H1 (cell line): ENCODE data around the gene GNA12. TPM values are rescaled to one million over a fixed set of nuclear protein-coding genes. Genes with fewer than 3 reads are reported as not detected.

Experiments
- JUN ChIP-seq: IDR thresholded peaks from 2 replicates; pipeline ENCODE4 v1.6.1; 2011; ENCODE audit warnings: low read depth, mild to moderate bottlenecking, improper control_type of control experiment, low read length
- NANOG ChIP-seq: IDR thresholded peaks from 2 replicates; pipeline ENCODE4 v1.6.1; 2011; ENCODE audit warnings: low read length, low read depth, mild to moderate bottlenecking, inconsistent platforms; ENCODE audit not compliant: insufficient read depth, poor library complexity, severe bottlenecking
- RAD21 ChIP-seq, 2 experiments: IDR thresholded peaks in 1 of 2; conservative IDR thresholded peaks in 1 of 2; 2 replicates each; pipeline ENCODE4 v1.6.1; 2011; ENCODE audit warnings: low read depth in 2 of 2, low read length in 2 of 2, improper control_type of control experiment in 1 of 2, inconsistent platforms in 1 of 2, mild to moderate bottlenecking in 1 of 2, moderate library complexity in 1 of 2
- SIX5 ChIP-seq: IDR thresholded peaks from 2 replicates; pipeline ENCODE4 v1.6.1; 2011; ENCODE audit warnings: mild to moderate bottlenecking, low read depth, low read length
- polyA plus RNA-seq, 7 experiments: library from polyadenylated mRNA; depleted of rRNA in 3 of 7; stranded (reverse) in 5 of 7; unstranded in 2 of 7; fragments of >200 nt in 5 of 7; fragments of 200-250 nt in 2 of 7; gene quantifications; 1 replicate in 5 of 7; 2 replicates in 1 of 7; 4 replicates in 1 of 7; pipeline versions ENCODE4 v1.2.1 to v1.2.3, GENCODE V29; 2011 to 2013; ENCODE audit warnings: missing spikeins in 2 of 7, mixed read lengths in 2 of 7
- total RNA-seq: library from RNA; stranded (reverse); fragmentation: NEBNext Ultra II Directional; extraction: Animal tissue kit (Norgen Biotek cat#: 25700); gene quantifications from 2 replicates; pipeline ENCODE4 v1.2.1, GENCODE V29; 2021
- TF ChIP-seq, protein P1 (sequence below): fragments of 300-600 bp; sonication (generic); IDR thresholded peaks from 2 replicates; pipeline ENCODE4 v1.7.1; 2012; ENCODE audit warnings: low read length, moderate library complexity, mild to moderate bottlenecking, inconsistent platforms; ENCODE audit not compliant: insufficient replicate concordance

GNA12 gene
- total and polyA plus RNA-seq, 2 of the 8 experiments (the other 6 are each of a cell fraction or from before 2014, with no cell fraction given): 96.5 to 109 TPM

DNA sequence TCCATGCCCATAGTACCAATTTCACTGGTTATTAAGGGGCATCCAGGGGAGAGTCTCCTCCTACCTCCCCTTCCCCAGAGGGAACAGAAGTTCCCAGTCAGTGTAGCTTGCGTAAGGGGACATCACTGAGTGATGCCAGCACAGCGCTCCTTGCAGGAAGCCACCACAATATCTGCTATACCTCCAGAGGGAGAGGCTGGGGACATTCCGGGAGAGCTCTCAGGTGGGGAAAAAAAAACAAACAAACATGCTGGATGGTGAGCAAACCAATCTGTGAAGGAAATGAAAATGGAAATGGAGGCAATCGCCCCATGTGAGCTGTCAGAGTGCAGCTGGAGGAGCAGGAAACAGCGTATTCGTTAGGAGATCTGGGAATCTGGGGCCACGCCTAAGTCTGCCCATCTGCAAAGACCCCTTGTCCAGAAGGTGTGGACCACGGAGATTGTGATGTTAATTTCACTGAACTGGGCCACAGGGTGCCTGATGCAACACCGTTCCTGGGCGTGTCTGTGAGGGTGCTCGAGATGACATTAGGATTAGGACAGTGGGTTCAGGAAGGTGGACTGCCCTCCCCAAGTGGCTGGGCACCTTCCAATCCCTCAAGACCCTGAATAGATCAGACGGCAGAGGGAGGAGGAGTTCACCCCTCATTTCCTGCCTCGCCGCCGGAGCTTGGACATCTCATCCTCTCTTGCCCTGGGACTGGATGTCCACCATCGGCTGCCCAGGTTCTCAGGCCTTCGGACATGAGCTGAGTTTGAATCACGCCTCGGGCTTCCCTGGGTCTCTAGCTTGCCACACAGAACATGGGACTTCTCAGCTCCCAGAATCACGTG, 30.5 kb downstream of the GNA12 start (continued):
- TF ChIP-seq, protein P1, sequence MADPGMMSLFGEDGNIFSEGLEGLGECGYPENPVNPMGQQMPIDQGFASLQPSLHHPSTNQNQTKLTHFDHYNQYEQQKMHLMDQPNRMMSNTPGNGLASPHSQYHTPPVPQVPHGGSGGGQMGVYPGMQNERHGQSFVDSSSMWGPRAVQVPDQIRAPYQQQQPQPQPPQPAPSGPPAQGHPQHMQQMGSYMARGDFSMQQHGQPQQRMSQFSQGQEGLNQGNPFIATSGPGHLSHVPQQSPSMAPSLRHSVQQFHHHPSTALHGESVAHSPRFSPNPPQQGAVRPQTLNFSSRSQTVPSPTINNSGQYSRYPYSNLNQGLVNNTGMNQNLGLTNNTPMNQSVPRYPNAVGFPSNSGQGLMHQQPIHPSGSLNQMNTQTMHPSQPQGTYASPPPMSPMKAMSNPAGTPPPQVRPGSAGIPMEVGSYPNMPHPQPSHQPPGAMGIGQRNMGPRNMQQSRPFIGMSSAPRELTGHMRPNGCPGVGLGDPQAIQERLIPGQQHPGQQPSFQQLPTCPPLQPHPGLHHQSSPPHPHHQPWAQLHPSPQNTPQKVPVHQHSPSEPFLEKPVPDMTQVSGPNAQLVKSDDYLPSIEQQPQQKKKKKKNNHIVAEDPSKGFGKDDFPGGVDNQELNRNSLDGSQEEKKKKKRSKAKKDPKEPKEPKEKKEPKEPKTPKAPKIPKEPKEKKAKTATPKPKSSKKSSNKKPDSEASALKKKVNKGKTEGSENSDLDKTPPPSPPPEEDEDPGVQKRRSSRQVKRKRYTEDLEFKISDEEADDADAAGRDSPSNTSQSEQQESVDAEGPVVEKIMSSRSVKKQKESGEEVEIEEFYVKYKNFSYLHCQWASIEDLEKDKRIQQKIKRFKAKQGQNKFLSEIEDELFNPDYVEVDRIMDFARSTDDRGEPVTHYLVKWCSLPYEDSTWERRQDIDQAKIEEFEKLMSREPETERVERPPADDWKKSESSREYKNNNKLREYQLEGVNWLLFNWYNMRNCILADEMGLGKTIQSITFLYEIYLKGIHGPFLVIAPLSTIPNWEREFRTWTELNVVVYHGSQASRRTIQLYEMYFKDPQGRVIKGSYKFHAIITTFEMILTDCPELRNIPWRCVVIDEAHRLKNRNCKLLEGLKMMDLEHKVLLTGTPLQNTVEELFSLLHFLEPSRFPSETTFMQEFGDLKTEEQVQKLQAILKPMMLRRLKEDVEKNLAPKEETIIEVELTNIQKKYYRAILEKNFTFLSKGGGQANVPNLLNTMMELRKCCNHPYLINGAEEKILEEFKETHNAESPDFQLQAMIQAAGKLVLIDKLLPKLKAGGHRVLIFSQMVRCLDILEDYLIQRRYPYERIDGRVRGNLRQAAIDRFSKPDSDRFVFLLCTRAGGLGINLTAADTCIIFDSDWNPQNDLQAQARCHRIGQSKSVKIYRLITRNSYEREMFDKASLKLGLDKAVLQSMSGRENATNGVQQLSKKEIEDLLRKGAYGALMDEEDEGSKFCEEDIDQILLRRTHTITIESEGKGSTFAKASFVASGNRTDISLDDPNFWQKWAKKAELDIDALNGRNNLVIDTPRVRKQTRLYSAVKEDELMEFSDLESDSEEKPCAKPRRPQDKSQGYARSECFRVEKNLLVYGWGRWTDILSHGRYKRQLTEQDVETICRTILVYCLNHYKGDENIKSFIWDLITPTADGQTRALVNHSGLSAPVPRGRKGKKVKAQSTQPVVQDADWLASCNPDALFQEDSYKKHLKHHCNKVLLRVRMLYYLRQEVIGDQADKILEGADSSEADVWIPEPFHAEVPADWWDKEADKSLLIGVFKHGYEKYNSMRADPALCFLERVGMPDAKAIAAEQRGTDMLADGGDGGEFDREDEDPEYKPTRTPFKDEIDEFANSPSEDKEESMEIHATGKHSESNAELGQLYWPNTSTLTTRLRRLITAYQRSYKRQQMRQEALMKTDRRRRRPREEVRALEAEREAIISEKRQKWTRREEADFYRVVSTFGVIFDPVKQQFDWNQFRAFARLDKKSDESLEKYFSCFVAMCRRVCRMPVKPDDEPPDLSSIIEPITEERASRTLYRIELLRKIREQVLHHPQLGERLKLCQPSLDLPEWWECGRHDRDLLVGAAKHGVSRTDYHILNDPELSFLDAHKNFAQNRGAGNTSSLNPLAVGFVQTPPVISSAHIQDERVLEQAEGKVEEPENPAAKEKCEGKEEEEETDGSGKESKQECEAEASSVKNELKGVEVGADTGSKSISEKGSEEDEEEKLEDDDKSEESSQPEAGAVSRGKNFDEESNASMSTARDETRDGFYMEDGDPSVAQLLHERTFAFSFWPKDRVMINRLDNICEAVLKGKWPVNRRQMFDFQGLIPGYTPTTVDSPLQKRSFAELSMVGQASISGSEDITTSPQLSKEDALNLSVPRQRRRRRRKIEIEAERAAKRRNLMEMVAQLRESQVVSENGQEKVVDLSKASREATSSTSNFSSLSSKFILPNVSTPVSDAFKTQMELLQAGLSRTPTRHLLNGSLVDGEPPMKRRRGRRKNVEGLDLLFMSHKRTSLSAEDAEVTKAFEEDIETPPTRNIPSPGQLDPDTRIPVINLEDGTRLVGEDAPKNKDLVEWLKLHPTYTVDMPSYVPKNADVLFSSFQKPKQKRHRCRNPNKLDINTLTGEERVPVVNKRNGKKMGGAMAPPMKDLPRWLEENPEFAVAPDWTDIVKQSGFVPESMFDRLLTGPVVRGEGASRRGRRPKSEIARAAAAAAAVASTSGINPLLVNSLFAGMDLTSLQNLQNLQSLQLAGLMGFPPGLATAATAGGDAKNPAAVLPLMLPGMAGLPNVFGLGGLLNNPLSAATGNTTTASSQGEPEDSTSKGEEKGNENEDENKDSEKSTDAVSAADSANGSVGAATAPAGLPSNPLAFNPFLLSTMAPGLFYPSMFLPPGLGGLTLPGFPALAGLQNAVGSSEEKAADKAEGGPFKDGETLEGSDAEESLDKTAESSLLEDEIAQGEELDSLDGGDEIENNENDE: no peak
- no peak for TF ChIP-seq NANOG
- no peak for TF ChIP-seq RAD21 (IDR thresholded peaks at IDR 0.05 in 1 of 2, conservative IDR thresholded peaks at IDR 0.05 in 1 of 2; ENCODE audit: low read depth in 2 of 2, low read length in 2 of 2)
- TF ChIP-seq JUN: no peak
- TF ChIP-seq SIX5: no peak
